Lower leg skin (tissue), 3 donors: Measurements from ENCODE around the gene PDX1.

ENCODE experiments used
- CTCF ChIP-seq, 3 donors: fragments of 450-650 bp; IDR thresholded peaks; one replicate each; pipeline ENCODE4 v1.5.1; 2016; ENCODE audit warnings: antibody characterized with exemption in 3 of 3, mild to moderate bottlenecking in 3 of 3, moderate library complexity in 2 of 3
- POLR2A ChIP-seq, 2 donors: fragments of 450-650 bp; IDR thresholded peaks; one replicate each; pipeline ENCODE4 v1.6.1; 2016 to 2017; ENCODE audit warnings: antibody characterized with exemption in 2 of 2, mild to moderate bottlenecking in 1 of 2, moderate library complexity in 1 of 2

- TF ChIP-seq CTCF (IDR thresholded peaks at IDR 0.05) (no peak), POLR2A (IDR thresholded peaks at IDR 0.05) (no peak)
Observed at GRCh38 chr13:27969866-27970229, 50.0 kb downstream of the PDX1 start.
